Trophoblast cell (in vitro differentiated cells and primary cell): ENCODE measurements around the gene ARFGEF2.

Experiments
- DNase-seq, 2 donors: peaks; one replicate each; pipeline ENCODE4 v3.0.0-alpha.2; 2016
- H2AFZ ChIP-seq: 2 replicates; pipeline ENCODE4 v1.6.1; 2013; ENCODE audit warnings: low read length, moderate library complexity, mild to moderate bottlenecking; ENCODE audit not compliant: insufficient read depth, poor library complexity
- H2AK5ac ChIP-seq: 2 replicates; pipeline ENCODE4 v1.6.1; 2013; ENCODE audit warnings: mild to moderate bottlenecking, low read length
- H2BK120ac ChIP-seq: 2 replicates; pipeline ENCODE4 v1.6.1; 2013; ENCODE audit warnings: low read length, mild to moderate bottlenecking, moderate library complexity; ENCODE audit not compliant: insufficient read depth, poor library complexity
- H2BK12ac ChIP-seq: 2 replicates; pipeline ENCODE4 v1.6.1; 2013; ENCODE audit warnings: mild to moderate bottlenecking, low read length, moderate library complexity
- H2BK5ac ChIP-seq: 2 replicates; pipeline ENCODE4 v1.6.1; 2013; ENCODE audit warnings: low read length, low read depth, moderate library complexity, mild to moderate bottlenecking; ENCODE audit not compliant: poor library complexity
- H3K14ac ChIP-seq: 2 replicates; pipeline ENCODE4 v1.6.1; 2013; ENCODE audit warnings: mild to moderate bottlenecking, low read length
- H3K18ac ChIP-seq: 2 replicates; pipeline ENCODE4 v1.6.1; 2013; ENCODE audit warnings: mild to moderate bottlenecking, low read length
- H3K23ac ChIP-seq: 2 replicates; pipeline ENCODE4 v1.6.1; 2013; ENCODE audit warnings: low read length
- H3K27ac ChIP-seq: 2 replicates; pipeline ENCODE4 v1.5.1; 2013; ENCODE audit warnings: low read depth, mild to moderate bottlenecking, inconsistent platforms, low read length, moderate library complexity
- H3K27me3 ChIP-seq: 2 replicates; pipeline ENCODE4 v1.6.1; 2013; ENCODE audit warnings: inconsistent platforms, mild to moderate bottlenecking, low read length, moderate library complexity; ENCODE audit not compliant: insufficient read depth
- H3K36me3 ChIP-seq, 2 experiments: 1 replicate in 1 of 2; 2 replicates in 1 of 2; pipeline ENCODE4 v1.6.1; 2013; ENCODE audit warnings: low read length in 2 of 2, mild to moderate bottlenecking in 2 of 2, moderate library complexity in 1 of 2; ENCODE audit not compliant: insufficient read depth in 2 of 2, control insufficient read depth in 1 of 2
- H3K4ac ChIP-seq: 2 replicates; pipeline ENCODE4 v1.6.1; 2013; ENCODE audit warnings: low read depth, mild to moderate bottlenecking, low read length, moderate library complexity
- H3K4me1 ChIP-seq, 2 experiments: 1 replicate in 1 of 2; 2 replicates in 1 of 2; pipeline ENCODE4 v1.6.1; 2013; ENCODE audit warnings: low read length in 2 of 2, mild to moderate bottlenecking in 2 of 2, moderate library complexity in 1 of 2; ENCODE audit not compliant: insufficient read depth in 2 of 2, control insufficient read depth in 1 of 2
- H3K4me2 ChIP-seq: 2 replicates; pipeline ENCODE4 v1.6.1; 2013; ENCODE audit warnings: inconsistent platforms, mild to moderate bottlenecking, low read length, moderate library complexity
- H3K4me3 ChIP-seq: 2 replicates; pipeline ENCODE4 v1.5.1; 2013; ENCODE audit warnings: mild to moderate bottlenecking, low read depth, low read length, inconsistent platforms
- H3K79me1 ChIP-seq: one replicate; pipeline ENCODE4 v1.6.1; 2013; ENCODE audit warnings: low read length
- H3K79me2 ChIP-seq: 2 replicates; pipeline ENCODE4 v1.6.1; 2013; ENCODE audit warnings: low read length, mild to moderate bottlenecking; ENCODE audit not compliant: control insufficient read depth, insufficient read depth, poor library complexity
- H3K9ac ChIP-seq: 2 replicates; pipeline ENCODE4 v1.6.1; 2013; ENCODE audit warnings: mild to moderate bottlenecking, low read length
- H3K9me3 ChIP-seq: 2 replicates; pipeline ENCODE4 v1.6.1; 2013; ENCODE audit warnings: low read depth, mild to moderate bottlenecking, control low read depth, inconsistent platforms, low read length; ENCODE audit not compliant: insufficient read depth
- H4K12ac ChIP-seq: 2 replicates; pipeline ENCODE4 v1.6.1; 2013; ENCODE audit warnings: low read depth, mild to moderate bottlenecking, low read length, moderate library complexity
- H4K8ac ChIP-seq: 2 replicates; pipeline ENCODE4 v1.6.1; 2013; ENCODE audit warnings: low read depth, mild to moderate bottlenecking, low read length, moderate library complexity
- H4K91ac ChIP-seq: one replicate; pipeline ENCODE4 v1.6.1; 2013; ENCODE audit warnings: low read depth, mild to moderate bottlenecking, low read length, moderate library complexity
- WGBS: extraction: QIAGEN DNeasy Blood & Tissue Kit; methylation state at CpG from one replicate; pipeline ENCODE4 v1.1.7; 2013; ENCODE audit warnings: missing lambda C conversion rate; ENCODE audit not compliant: insufficient read length, insufficient coverage; ENCODE audit errors: extremely low coverage; 5-methylcytosine and 5-hydroxymethylcytosine counted together

The ARFGEF2 gene

DNA sequence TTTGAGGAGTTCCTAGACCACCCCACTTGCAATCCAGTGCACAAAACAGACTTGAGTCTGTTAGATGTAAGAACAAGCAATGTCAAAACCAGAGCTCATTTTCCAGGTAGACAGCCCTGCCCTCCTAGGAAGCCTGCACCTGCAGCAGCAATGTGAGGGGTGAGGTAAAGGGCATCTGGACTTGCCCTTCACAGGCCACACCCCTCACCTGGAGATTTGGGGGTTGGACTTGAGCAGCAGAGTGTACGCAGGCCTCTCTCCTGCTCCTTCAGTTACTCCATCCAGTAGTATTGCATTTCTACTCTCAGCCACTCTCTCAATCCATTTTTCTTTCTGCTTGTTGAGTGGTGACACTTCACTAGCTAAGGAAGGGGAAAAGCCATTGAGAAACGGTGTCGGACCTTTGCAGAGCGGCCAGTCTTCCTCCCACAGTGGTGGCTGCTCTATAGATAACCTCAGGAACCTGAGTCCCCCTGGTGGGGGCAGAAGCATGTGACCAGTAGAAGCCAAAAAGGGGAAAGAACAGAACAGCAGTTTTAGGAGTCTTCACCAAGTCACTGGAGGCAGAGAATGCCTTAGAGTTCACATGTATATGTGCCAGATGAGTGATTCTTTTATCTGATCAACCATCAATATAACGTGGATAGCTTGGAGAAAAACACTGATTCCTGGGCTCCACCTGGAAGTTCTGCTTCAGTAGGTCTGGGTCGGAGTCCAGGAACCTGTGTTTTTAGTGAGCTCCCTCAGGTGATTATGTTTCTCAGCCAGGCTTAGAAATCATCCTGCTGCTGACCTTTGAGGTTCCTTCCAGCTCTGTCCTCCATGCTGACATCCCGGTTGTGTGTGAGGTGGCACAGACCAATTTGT, 28.0 kb downstream of the ARFGEF2 start:
- H3K23ac ChIP-seq, result no peak overlapping the region
- H3K4ac ChIP-seq, result no peak overlapping the region
- no peak overlapping the region for H3K9ac ChIP-seq
- no peak overlapping the region for H4K12ac ChIP-seq
- no peaks in the 10 kb centered on the region for H3K79me2 ChIP-seq
- no CpG with 5 or more reads among the region's 7 CpGs for WGBS
- no peak overlapping the region for H2BK12ac ChIP-seq
- H3K27me3 ChIP-seq, result no peaks in the 10 kb centered on the region
- peaks cover 15 to 18% of the 10 kb centered on the region in 2 experiments for H3K4me1 ChIP-seq
- H4K91ac ChIP-seq, result no peak overlapping the region
- no peak overlapping the region for H3K18ac ChIP-seq
- H2BK120ac ChIP-seq, result no peak overlapping the region
- no peak overlapping the region for H3K4me2 ChIP-seq
- H3K79me1 ChIP-seq, result peaks cover 15% of the 10 kb centered on the region
- H3K36me3 ChIP-seq, result peaks cover 10 to 24% of the 10 kb centered on the region in 2 experiments
- H2BK5ac ChIP-seq, result no peak overlapping the region
- no peak overlapping the region for H2AK5ac ChIP-seq
- H3K4me3 ChIP-seq, result peak overlapping the region; percentile 22
- H4K8ac ChIP-seq, result no peak overlapping the region
- no peak overlapping the region for H3K27ac ChIP-seq
- no peak for DNase-seq
- no peaks in the 10 kb centered on the region for H3K9me3 ChIP-seq
- H2AFZ ChIP-seq, result no peak overlapping the region
- H3K14ac ChIP-seq, result no peak overlapping the region

DNA sequence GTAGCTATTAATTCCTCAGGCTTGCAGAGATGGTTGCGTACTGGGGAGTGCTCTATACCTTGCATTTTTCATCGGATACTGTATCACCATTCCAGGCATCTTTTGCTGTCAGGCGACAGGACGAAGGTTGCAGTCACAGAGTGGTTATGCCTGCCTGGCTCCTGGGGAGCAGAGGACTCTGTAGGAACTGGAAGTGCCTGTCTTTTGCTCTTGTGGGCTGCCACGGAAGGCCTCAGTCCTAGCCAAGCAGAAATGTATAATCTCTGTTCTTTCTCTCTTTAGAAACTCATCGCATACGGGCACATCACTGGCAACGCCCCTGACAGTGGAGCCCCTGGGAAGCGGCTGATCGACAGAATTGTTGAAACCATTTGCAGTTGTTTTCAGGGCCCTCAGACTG, 29.5 kb downstream of the ARFGEF2 start:
- Histone ChIP-seq H3K79me2 (no peaks in the 10 kb centered on the region), H2BK120ac (no peak overlapping the region), H3K23ac (peak overlapping the region; percentile 18), H3K9me3 (no peaks in the 10 kb centered on the region), H3K14ac (no peak overlapping the region), H3K36me3 (peaks cover 10 to 32% of the 10 kb centered on the region in 2 experiments), H2AK5ac (no peak overlapping the region), H3K9ac (no peak overlapping the region), H4K12ac (no peak overlapping the region), H3K4me3 (no peak overlapping the region), H3K18ac (no peak overlapping the region), H2BK12ac (no peak overlapping the region), H3K4me1 (peaks cover 5 to 8% of the 10 kb centered on the region in 2 experiments), H3K4me2 (no peak overlapping the region), H4K8ac (no peak overlapping the region), H3K27ac (no peak overlapping the region), H3K79me1 (peaks cover 5% of the 10 kb centered on the region), H3K27me3 (no peaks in the 10 kb centered on the region), H2AFZ (no peak overlapping the region), H3K4ac (no peak overlapping the region), H2BK5ac (no peak overlapping the region), H4K91ac (no peak overlapping the region)
- no CpG with 5 or more reads among the region's 10 CpGs for WGBS
- DNase-seq, result peak in 1 of 2 donors; percentile 45

DNA sequence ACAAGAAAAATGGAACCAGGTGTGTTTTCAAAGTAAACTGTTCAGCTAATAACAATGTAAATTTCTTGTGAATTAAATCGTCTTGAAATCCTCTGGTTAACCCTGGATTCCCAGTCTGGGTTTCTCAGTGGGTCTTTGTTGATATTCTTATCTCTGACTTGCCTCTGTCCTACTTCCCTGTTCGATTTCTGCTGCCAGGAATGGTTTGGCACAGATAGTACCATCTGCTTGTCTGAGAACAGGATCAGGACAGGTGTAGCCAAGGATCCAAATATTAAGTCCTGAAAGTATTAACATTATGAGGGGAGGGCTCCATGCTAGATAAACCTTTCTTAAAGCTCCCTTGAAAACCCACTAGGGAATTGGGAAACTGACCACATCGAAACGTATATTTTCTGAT, 30.1 kb downstream of the ARFGEF2 start:
- WGBS, result no CpG with 5 or more reads among the region's 4 CpGs
- Histone ChIP-seq H3K9ac (no peak overlapping the region), H4K12ac (no peak overlapping the region), H3K14ac (no peak overlapping the region), H2AFZ (no peak overlapping the region), H3K18ac (no peak overlapping the region), H3K4me1 (peaks cover 0 to 3% of the 10 kb centered on the region in 2 experiments), H2BK5ac (no peak overlapping the region), H3K4me3 (no peak overlapping the region), H3K79me1 (no peaks in the 10 kb centered on the region), H3K36me3 (peaks cover 12 to 37% of the 10 kb centered on the region in 2 experiments), H3K4ac (no peak overlapping the region), H3K23ac (no peak overlapping the region), H3K9me3 (no peaks in the 10 kb centered on the region), H2AK5ac (no peak overlapping the region), H4K8ac (no peak overlapping the region), H2BK12ac (no peak overlapping the region), H3K27me3 (no peaks in the 10 kb centered on the region), H3K79me2 (no peaks in the 10 kb centered on the region), H3K27ac (no peak overlapping the region), H3K4me2 (no peak overlapping the region), H4K91ac (no peak overlapping the region), H2BK120ac (no peak overlapping the region)
- no peak for DNase-seq

DNA sequence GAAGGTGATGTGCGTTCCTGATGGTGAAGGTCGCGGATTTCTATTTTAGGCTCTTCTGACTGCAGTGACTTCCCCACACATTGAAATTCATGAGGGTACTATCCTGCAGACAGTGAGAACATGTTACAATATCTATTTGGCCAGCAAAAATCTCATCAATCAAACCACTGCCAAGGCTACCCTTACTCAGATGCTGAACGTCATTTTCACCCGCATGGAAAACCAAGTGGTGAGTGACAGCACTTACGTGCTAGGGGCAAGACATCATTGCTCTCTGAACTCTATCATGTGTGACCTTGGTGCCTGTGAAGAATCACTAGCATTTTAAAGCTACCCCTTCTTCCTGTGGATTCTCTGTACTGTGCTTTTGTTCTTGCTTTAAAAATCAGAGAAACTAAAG, 31.1 kb downstream of the ARFGEF2 start:
- no CpG with 5 or more reads among the region's 6 CpGs for WGBS
- Histone ChIP-seq H3K79me2 (no peaks in the 10 kb centered on the region), H2BK120ac (no peak overlapping the region), H2BK5ac (no peak overlapping the region), H3K9me3 (no peaks in the 10 kb centered on the region), H2AFZ (no peak overlapping the region), H3K9ac (no peak overlapping the region), H3K36me3 (peaks cover 12 to 44% of the 10 kb centered on the region in 2 experiments), H2BK12ac (no peak overlapping the region), H4K91ac (no peak overlapping the region), H3K4me3 (no peak overlapping the region), H3K79me1 (no peaks in the 10 kb centered on the region), H3K23ac (no peak overlapping the region), H3K27ac (no peak overlapping the region), H4K12ac (no peak overlapping the region), H3K4me1 (peaks cover 0 to 3% of the 10 kb centered on the region in 2 experiments), H3K4me2 (no peak overlapping the region), H3K18ac (no peak overlapping the region), H3K4ac (no peak overlapping the region), H4K8ac (no peak overlapping the region), H3K14ac (no peak overlapping the region), H2AK5ac (no peak overlapping the region), H3K27me3 (no peaks in the 10 kb centered on the region)
- DNase-seq, result peak in 1 of 2 donors; percentile 27
